ENCODE results near the gene ADGRD1.

GRCh38 chr12:131041968-131042833 lies 88.5 kb downstream of the ADGRD1 start:
- no peak for TF ChIP-seq TAF1 (IDR thresholded peaks at IDR 0.05; ENCODE audit: borderline replicate concordance, insufficient read depth, low read length)
- TF ChIP-seq REST (IDR thresholded peaks at IDR 0.05; ENCODE audit: insufficient read depth in 1 of 2, low read depth in 2 of 2, low read length in 2 of 2), result no peak
- no peak for TF ChIP-seq POLR2AphosphoS5 (IDR thresholded peaks at IDR 0.05; ENCODE audit: low read depth, low read length)
- TF ChIP-seq SIN3A (IDR thresholded peaks at IDR 0.05; ENCODE audit: borderline replicate concordance, insufficient read depth, low read length), result no peak

All from PFSK-1 (cell line).